GM12865 (cell line): ENCODE measurements around the gene CACNA2D1.
A peak's percentile ranks its signal among the peaks of the same experiment; 100 is the strongest.

Experiments used
- DNase-seq: peaks from one replicate; pipeline ENCODE4 v3.0.0; 2010; ENCODE audit warnings: low read depth
- H3K4me3 ChIP-seq: 2 replicates; pipeline ENCODE4 v1.5.1; 2011; ENCODE audit warnings: mild to moderate bottlenecking, low read depth, low read length, control low read depth
- TF ChIP-seq, protein P1 (sequence below): IDR thresholded peaks from 2 replicates; pipeline ENCODE4 v1.5.1; 2011; ENCODE audit warnings: low read length, control low read depth, low read depth, inconsistent platforms; ENCODE audit not compliant: insufficient read depth; ENCODE audit errors: missing control alignments

CACNA2D1 gene

DNA sequence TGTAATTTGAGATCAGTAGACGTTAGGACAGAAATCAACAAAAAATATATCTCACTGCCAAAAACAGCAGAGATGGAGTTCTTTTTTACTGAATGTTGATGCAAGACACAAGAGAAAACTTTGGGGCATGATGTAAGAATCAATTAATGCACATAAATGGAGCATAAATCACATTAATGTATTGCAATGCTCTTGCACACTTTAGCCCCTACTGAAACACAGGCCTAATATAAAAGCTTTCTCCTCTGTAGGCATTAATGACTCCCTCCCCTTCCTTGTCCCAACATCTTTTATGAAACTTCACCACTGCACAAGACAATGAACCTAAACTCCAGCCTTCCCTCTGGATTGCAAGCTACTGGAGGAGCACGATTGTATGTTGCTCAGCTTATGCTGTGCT is 58.8 kb downstream of the CACNA2D1 start:
- no peak for DNase-seq
- no peak overlapping the region for H3K4me3 ChIP-seq

DNA sequence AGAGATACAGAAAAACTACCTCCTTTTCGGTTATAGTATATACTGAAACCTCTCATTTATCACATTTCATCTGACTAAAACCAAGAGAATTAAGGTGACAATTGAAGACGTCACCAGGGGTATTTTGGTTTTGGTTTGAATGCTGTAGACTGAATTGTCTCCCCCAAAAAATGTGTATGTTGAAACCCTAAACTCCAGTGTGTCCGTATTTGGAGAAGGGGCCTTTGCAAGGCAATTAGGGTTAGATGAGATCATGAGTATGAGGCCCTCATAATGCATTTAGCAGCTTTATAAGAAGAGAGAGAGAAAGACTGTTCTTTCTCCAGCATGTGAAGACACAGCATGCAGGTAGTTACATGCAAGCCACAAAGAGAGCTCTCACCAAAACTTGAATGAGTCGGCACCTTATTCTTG is 59.5 kb downstream of the CACNA2D1 start:
- DNase-seq: peak; percentile 37
- no peak overlapping the region for H3K4me3 ChIP-seq
- TF ChIP-seq, protein P1, sequence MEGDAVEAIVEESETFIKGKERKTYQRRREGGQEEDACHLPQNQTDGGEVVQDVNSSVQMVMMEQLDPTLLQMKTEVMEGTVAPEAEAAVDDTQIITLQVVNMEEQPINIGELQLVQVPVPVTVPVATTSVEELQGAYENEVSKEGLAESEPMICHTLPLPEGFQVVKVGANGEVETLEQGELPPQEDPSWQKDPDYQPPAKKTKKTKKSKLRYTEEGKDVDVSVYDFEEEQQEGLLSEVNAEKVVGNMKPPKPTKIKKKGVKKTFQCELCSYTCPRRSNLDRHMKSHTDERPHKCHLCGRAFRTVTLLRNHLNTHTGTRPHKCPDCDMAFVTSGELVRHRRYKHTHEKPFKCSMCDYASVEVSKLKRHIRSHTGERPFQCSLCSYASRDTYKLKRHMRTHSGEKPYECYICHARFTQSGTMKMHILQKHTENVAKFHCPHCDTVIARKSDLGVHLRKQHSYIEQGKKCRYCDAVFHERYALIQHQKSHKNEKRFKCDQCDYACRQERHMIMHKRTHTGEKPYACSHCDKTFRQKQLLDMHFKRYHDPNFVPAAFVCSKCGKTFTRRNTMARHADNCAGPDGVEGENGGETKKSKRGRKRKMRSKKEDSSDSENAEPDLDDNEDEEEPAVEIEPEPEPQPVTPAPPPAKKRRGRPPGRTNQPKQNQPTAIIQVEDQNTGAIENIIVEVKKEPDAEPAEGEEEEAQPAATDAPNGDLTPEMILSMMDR: no peak

More for the DNA sequence above, 58.8 kb downstream of the CACNA2D1 start:
- TF ChIP-seq, protein P1: no peak

DNA sequence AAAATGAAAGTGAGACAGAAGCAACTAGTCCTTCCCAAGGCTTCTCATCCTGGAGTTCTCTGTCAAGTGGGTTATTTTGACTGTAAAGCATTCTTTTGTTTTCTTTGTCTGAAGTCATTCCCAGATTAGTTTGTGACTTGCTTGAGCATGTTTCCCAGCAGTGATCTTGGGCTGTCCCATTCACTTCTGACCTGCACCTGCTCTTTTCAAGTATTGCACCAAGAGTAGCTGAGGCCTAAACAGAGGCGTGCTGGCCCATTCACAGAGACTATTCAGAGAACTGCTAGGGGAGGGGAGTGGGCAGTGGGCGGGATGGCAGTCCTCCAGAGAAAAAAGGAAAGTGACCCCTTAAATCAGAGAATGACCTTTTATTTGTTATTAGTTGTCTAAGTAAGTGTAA is 61.3 kb downstream of the CACNA2D1 start:
- no peak for DNase-seq
- H3K4me3 ChIP-seq: no peak overlapping the region
- TF ChIP-seq, protein P1: no peak

DNA sequence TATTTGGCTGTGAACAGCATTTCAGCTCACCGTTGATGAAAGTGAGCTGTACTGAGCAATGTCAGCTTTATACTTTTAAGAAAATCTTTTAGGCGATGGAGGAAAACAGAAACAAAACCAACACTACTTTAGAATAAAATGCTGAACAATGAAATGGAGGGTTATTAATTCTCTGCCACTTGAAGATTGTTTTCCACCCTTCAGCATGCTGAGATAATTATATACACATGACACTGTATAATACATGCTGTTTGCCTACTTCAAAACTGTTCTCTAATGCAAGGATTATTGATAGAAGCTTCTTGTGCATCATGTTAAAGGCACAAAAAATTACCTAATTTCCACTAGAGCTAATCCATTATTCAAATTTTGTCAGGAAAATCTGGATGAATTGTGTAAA is 66.8 kb downstream of the CACNA2D1 start:
- TF ChIP-seq, protein P1: no peak
- H3K4me3 ChIP-seq: no peak overlapping the region
- no peak for DNase-seq

DNA sequence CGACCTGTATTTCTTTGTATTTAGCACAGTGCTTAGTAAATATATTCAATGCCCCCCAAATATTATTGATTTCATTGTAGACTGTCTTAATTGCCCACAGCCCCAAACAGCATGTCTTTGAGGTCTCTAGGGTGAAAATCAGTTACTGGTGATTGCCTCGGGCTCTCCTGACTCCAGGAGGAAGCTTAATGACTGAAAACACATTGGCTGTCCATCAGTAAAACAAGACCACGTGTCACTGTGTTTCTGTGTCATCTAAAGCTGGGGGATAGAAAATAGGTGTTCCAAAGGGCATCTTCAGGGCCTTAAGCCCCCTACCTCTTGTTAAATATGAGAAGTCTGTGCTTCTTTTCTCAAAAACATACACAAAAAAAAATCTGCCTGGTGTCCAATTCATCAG is 67.9 kb downstream of the CACNA2D1 start:
- no peak overlapping the region for H3K4me3 ChIP-seq
- TF ChIP-seq, protein P1: no peak
- DNase-seq: no peak

DNA sequence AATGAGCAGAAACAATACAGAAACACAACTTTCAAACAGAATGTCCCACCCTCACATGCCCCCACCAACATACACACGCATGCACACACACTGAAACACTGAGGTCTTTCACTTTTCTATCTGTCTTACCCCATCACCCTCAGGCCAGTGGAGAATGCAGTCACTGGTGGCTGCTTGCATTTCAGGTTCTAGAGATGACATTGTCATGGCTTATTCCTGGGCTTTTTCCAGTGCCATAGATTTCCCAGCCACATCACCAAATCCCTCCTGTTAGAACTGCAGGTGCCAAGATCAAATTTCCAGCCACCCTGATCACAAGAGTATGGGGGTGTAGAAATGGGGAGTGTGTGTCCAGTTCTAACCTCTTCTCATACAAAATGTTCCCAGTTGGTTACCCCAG is 68.4 kb downstream of the CACNA2D1 start:
- TF ChIP-seq, protein P1: no peak
- DNase-seq: no peak
- H3K4me3 ChIP-seq: no peak overlapping the region

DNA sequence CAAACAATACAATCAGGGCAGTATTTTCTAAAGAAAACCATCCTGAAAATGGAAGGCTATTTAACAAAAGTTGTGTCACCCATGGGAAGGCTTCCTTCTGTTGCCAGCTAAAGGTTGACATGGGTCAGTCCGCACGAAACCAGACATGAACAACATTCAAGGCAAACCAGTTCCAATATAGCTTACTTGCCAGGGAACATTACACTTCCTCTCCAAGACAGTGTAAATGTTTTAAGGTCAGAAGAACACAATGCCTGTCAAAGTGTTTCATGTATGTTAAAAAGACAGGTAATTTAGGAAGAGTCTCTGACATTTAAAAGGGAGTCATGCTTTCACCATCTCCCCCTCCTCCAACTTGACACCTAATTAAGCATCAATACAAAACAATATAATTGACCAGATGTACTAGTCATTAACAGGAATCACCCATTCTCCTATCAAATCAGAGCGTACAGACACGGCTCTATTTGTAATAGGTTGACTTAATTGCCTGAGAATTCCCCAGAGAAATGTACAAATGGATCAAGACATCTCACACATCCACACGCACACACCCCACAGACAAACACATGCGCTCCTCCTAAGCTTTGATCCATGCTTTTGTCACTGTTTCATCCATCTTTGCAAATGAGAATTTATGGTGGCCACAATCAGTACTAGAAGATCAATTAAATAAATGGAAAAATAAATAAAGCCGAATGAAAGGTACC is 69.5 kb downstream of the CACNA2D1 start:
- TF ChIP-seq, protein P1: no peak
- H3K4me3 ChIP-seq: no peak overlapping the region
- no peak for DNase-seq
